GM12874 (cell line): ENCODE results near the gene HK2.

ENCODE experiments used
- TF ChIP-seq, protein P1 (sequence below): IDR thresholded peaks from 2 replicates; pipeline ENCODE4 v1.5.1; 2011; ENCODE audit warnings: low read depth, mild to moderate bottlenecking, control low read depth, low read length, moderate library complexity; ENCODE audit not compliant: insufficient read depth

The HK2 gene

DNA sequence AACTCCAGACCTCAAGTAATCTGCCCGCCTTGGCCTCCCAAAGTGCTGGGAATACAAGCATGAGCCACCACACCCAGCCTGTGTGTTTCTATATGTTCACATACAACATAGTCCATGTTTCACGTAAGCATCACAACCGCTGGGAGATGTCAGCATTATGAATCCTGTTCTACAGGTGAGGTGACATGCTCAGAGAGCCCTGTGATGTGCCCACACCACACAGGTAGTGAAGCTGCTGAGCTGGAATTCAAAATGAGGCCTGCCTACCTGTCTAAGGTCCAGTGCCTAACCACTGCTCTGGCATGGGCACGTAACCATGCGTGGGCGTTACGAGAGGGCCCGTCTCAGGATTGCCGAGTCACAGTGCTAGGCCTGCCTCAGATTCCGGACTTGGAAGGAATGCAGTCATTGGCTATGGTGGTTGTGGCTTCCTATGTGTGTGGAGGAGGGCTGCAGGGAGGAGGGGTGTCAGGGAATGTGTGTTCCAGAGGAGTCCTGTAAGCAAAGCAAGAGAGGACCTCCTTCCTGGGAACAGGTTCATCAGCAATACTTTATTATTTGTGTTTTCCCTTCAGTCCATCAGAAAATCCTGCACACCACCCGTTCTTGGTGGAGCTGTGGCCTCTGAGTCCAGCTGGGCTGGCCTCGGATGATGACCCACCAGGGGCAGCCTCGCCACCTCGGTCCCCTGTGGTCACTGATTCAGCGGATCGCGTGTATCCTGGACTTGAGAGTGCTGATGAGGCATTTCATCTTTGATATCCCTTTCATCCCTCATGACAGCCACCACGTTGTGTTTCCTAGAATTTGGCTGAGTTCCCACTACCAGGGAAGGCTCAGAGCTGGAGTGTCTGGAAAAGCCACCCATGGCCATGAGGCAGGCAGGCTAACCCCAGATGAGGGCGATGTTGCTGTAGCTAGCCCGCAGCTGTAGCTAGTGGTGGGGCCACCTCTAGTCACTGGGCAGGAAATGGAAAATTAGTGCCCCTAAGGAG, 31.1 kb downstream of the HK2 start:
- TF ChIP-seq, protein P1, sequence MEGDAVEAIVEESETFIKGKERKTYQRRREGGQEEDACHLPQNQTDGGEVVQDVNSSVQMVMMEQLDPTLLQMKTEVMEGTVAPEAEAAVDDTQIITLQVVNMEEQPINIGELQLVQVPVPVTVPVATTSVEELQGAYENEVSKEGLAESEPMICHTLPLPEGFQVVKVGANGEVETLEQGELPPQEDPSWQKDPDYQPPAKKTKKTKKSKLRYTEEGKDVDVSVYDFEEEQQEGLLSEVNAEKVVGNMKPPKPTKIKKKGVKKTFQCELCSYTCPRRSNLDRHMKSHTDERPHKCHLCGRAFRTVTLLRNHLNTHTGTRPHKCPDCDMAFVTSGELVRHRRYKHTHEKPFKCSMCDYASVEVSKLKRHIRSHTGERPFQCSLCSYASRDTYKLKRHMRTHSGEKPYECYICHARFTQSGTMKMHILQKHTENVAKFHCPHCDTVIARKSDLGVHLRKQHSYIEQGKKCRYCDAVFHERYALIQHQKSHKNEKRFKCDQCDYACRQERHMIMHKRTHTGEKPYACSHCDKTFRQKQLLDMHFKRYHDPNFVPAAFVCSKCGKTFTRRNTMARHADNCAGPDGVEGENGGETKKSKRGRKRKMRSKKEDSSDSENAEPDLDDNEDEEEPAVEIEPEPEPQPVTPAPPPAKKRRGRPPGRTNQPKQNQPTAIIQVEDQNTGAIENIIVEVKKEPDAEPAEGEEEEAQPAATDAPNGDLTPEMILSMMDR, result no peak

DNA sequence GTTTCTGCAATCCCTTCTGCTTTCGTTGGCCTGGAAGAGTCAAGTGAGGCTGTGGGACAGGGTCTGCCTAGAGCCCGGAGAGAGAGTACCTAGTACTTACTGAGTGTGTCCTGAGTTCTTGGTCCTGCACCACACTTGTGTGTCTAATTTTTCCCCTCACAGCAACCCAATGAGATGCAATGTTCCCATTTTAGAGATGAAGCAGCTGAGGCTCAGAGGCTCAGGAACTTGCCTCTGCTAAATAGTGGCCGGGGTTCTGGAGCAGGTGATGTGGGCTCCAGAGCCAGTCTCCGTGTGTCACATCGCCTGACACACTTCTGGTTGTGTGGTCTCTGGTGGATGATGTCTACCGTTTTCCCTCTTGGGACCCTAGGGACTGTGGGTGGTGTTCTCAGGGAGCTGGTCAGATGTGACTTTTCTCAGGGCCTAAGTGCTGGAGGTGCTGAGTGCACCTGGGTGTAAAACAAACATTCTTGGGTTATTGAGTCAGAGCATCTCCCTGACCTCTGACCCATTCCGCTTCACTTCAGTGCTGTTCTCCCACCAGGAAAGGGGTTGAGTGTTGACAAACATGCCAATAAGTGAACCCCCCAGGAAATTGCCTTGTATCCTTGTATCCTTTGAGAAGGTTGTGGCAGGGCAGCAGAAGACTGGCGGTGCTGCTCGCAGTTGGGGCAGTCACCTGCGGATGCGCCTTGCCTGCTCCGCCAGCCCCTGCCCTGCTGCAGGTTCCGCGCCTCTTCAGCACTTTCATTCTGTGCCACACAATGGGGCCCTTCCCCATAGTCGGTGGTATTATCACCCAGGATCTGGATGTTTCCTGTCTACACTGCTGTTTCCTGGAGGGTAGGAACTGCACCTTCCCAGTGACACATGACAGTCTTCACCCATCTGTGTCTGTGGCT, 32.1 kb downstream of the HK2 start:
- TF ChIP-seq, protein P1, result no peak

DNA sequence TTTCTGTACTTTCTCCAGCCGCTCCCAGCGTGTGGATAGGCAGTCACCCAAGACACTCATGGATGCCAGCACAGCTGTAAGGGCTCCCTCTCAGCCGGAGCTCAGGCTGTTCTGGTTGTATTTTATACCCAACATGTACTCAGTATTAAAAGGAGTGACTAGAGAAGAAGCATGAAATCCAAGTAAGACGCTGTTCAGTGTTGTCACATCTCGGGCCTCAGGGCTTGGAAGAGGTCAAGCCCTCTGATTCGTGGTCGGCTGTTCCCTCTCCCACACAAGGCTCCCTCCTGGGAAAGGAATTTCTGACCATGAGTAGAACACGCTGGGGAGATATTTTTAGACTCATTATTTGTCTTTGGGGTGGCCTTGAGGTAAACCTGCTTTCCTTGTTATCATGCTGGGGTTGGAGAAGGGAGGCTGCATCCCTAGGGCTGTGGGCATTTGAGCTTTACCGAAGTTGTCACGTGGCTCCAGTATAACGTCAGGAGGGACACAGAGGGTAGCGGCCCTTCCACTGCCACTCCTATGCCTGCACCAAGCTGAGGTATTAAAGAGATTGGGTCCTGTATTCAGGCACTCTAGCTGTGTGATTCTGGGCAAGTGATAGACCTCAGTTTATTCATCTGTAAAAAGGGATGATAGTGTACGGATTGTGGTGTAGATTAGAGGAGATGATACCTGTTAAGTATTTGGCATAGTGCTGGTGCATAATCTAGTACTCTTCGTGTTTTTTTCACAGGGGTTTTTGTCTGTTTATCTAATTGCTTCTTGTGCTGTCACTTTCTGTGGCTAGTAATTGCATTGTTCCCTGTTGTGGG, 34.1 kb downstream of the HK2 start:
- TF ChIP-seq, protein P1, result no peak

DNA sequence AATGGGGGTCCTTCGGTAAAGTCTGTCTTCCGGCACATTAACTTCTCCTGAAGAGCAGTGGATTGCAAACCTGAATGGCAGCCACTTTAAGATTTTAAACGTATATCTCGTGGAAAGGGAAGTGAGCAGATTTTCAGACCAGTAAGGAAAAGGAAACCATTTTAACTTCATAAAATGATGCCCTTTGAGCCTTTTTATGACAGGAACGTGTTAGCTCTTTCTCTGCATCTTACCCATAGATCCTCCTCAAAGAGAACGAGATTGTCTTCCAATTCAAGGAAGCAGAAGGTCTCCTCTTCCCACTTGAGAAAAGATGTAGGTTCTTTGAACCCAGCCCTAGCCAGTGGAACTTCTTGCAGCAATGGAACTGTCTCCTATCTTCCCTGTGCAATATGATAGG, 35.6 kb downstream of the HK2 start:
- TF ChIP-seq, protein P1, result no peak

DNA sequence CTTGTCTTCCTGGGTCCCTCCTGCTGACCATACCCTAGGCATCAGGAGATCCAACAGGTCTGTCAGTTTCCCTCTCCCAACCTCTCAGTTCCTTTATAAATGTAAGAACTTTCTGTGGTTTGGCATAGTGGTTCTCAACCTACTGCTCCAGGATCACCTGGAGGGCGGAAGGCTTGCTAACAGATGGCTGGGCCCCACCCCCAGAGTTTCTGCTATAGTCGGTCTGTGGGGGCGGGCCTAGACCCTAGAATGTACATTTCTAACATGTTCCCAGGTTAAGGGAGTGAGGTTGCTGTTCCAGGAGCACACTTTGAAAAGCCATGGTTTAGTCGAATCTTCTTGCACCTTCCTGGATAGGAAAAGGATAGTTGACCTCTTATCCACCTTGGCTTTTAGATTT, 37.0 kb downstream of the HK2 start:
- TF ChIP-seq, protein P1, result no peak

DNA sequence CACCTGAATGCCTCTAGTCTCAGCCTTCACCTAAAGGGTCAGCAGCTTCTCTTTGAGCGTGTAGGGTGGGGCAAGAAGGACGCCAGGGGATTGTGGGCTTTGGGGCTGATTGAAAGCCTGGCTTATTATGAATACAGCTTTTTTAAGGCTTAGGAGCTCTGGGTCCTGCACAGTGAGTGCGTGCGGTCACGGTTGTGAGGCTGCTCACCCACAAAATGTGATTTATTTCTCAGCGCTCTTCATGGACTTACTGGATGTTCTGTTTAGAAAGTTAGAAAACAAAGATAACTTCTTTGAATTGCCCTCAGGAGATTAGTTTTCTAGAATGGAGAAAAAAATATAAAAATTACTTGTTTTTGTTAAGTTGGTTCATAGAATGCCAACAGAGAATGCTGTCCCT, 37.5 kb downstream of the HK2 start:
- TF ChIP-seq, protein P1, result no peak
